ENCODE data around the gene STAP2. TPM values are rescaled to one million over a fixed set of nuclear protein-coding genes. Genes with fewer than 3 reads are reported as not detected.

Gene STAP2
- total RNA-seq, 2 donors from 2014 or later = 47.9 to 107 TPM

DNA sequence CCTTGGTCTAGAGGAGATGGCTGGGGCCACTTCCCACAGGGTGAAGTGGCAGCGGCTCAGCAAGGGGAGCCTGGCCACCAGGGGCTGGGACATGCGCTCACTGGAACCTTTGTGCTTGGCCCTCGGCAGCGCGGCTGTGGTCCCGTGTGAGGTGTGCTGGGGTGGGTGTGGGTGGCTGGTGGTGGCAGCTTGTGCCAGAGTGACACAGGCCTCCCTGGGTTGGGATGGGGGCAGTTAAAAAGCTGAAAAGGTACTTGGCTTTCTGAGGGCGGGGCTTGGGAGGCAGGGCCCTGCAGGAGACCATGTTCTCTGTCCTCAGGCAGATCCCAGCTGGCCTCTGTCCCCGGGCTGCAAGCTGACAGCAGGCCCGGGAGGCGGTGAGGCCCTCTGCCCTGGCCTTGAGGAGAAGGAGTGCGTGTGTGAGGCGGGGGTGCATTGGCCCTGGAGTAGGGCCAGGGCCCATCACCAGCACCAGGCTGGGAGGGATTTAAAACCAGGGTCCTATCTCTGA is 22.1 kb upstream of the STAP2 start:
- intact Hi-C loops (cut with DNase I) = no loop called here
- DNase-seq (ENCODE audit: low spot score) = no peak
- Histone ChIP-seq H3K27ac (peak overlapping the region; percentile 36 to 55), H3K4me3 (no peak overlapping the region), H3K27me3 (replicated peaks; ENCODE audit: insufficient read depth) (no peaks in the 10 kb centered on the region), H3K9me3 (no peaks in the 10 kb centered on the region), H3K36me3 (peaks cover 0 to 28% of the 10 kb centered on the region in 2 donors), H3K4me1 (replicated peaks) (no peaks in the 10 kb centered on the region)
- TF ChIP-seq, protein P1, sequence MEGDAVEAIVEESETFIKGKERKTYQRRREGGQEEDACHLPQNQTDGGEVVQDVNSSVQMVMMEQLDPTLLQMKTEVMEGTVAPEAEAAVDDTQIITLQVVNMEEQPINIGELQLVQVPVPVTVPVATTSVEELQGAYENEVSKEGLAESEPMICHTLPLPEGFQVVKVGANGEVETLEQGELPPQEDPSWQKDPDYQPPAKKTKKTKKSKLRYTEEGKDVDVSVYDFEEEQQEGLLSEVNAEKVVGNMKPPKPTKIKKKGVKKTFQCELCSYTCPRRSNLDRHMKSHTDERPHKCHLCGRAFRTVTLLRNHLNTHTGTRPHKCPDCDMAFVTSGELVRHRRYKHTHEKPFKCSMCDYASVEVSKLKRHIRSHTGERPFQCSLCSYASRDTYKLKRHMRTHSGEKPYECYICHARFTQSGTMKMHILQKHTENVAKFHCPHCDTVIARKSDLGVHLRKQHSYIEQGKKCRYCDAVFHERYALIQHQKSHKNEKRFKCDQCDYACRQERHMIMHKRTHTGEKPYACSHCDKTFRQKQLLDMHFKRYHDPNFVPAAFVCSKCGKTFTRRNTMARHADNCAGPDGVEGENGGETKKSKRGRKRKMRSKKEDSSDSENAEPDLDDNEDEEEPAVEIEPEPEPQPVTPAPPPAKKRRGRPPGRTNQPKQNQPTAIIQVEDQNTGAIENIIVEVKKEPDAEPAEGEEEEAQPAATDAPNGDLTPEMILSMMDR (IDR thresholded peaks at IDR 0.05) = no peak
- TF ChIP-seq POLR2A (IDR thresholded peaks at IDR 0.05) (no peak), POLR2AphosphoS5 (IDR thresholded peaks at IDR 0.05) (no peak)
- WGBS = 69% methylated on average over 11 of the region's 12 CpGs

DNA sequence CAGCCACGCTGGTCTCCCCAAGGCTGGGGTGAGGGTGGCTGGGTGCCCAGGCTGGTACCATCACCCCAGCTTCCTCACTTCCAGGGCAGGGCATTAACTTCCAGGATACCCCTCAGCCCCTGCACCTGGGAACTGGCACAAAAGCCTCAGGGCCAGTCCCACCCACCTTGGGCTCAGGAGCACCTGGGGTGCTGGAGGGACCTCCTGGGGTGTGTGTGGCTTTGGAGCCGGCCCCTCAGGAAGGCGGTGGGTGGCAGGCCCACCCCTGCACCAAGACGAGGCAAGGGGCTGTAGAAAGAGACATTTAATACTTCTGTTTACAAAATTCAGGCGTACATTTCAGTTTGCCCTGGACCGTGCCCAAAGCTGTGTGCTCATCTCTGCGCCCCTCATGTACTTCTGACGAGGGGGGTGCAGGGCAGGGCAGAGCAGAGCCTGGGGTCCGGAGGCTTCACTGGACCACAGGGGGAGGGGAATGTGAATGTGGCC is 21.5 kb upstream of the STAP2 start:
- WGBS = 48% methylated on average over 9 of the region's 9 CpGs
- TF ChIP-seq POLR2A (IDR thresholded peaks at IDR 0.05) (no peak), POLR2AphosphoS5 (IDR thresholded peaks at IDR 0.05) (no peak)
- TF ChIP-seq, protein P1 (IDR thresholded peaks at IDR 0.05) = no peak
- Histone ChIP-seq H3K9me3 (no peaks in the 10 kb centered on the region), H3K27ac (peak overlapping the region; percentile 36 to 55), H3K27me3 (replicated peaks; ENCODE audit: insufficient read depth) (no peaks in the 10 kb centered on the region), H3K4me3 (no peak overlapping the region), H3K36me3 (peaks cover 0 to 28% of the 10 kb centered on the region in 2 donors), H3K4me1 (replicated peaks) (no peaks in the 10 kb centered on the region)
- no peak for DNase-seq (ENCODE audit: low spot score)
- intact Hi-C loops (cut with DNase I) = no loop called here

DNA sequence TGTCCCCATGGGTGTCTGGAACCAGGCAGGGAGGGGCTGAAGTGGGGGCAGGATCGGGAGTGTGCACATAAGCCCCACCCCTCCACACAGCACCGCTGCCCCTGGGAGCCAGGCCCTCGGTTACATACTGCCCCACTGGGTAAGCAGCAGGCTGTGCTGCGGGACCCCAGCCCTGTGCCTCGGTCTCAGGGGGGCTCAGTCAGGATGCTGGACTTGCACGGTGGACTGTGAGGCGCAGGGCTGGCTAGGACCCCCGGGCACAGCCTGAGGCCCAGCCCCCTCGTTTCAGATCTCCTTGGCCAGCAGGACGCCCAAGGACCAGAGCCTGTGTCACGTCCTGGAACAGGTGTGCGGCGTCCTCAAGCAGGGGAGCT is 21.0 kb upstream of the STAP2 start:
- intact Hi-C loops (cut with DNase I) = no loop called here
- Histone ChIP-seq H3K27ac (peak overlapping the region in 1 of 2 donors; percentile 55), H3K4me3 (no peak overlapping the region), H3K4me1 (replicated peaks) (no peaks in the 10 kb centered on the region), H3K27me3 (replicated peaks; ENCODE audit: insufficient read depth) (no peaks in the 10 kb centered on the region), H3K9me3 (no peaks in the 10 kb centered on the region), H3K36me3 (peaks cover 0 to 28% of the 10 kb centered on the region in 2 donors)
- TF ChIP-seq, protein P1 (IDR thresholded peaks at IDR 0.05) = no peak
- TF ChIP-seq POLR2A (IDR thresholded peaks at IDR 0.05) (no peak), POLR2AphosphoS5 (IDR thresholded peaks at IDR 0.05) (no peak)
- DNase-seq (ENCODE audit: low spot score) = no peak
- 69% methylated on average over 13 of the region's 13 CpGs for WGBS

DNA sequence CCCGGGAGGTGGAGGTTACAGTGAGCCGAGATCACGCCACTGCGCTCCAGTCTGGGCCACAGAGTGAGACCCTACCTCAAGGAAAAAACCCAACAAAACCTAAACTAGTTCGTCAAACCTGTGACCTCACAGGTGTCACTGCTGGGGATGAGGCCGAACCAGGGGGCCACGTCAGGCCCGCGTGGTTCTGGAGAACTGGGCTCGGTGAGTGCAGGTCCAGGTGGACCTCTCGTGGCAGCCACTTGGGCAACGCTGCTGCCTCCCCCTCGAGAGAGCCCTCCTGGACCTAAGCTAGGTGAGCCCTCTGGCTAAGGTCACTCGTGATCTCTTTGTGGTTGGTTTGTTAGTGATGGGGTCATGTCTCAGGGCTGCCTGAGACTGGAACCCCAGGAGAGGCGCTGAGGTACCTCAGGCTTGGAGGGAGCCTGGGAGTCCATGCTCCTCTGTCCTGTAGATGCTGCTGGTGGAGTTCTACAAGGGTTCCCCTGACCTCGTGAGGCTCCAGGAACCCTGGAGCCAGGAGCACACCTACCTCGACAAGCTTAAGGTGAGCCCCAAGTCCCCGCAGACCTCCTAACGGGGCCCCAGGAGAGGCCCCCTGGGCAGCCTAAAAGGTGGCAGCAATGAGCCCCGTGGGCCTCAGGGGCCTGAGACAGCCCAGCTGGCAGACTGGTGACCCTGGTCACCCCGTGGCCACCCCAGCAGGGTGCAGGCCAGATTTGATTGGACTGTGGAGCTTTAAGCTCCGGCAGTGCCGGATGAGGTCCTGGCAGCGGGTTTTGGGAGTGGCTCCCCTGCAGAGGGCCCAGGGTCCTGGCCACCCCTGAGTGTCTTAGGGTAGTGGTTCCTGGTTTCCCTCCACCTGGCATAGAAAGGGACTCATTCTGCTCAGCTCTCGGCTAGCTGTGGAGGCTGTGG is 20.3 kb upstream of the STAP2 start:
- peaks cover 0 to 28% of the 10 kb centered on the region in 2 donors for H3K36me3 ChIP-seq
- no peaks in the 10 kb centered on the region for H3K9me3 ChIP-seq
- intact Hi-C loops (cut with DNase I) = no loop called here
- no peak overlapping the region for H3K27ac ChIP-seq
- 91% methylated on average over 19 of the region's 25 CpGs for WGBS
- H3K4me3 ChIP-seq = no peak overlapping the region
- TF ChIP-seq POLR2A (IDR thresholded peaks at IDR 0.05) (no peak), POLR2AphosphoS5 (IDR thresholded peaks at IDR 0.05) (no peak)
- TF ChIP-seq, protein P1 (IDR thresholded peaks at IDR 0.05) = no peak
- no peak for DNase-seq (ENCODE audit: low spot score)
- H3K27me3 ChIP-seq (replicated peaks; ENCODE audit: insufficient read depth) = no peaks in the 10 kb centered on the region
- no peaks in the 10 kb centered on the region for H3K4me1 ChIP-seq (replicated peaks)

Data from prostate gland (tissue), 2 donors.